ENCODE data around the gene ZDHHC12.

ZDHHC12 gene

DNA sequence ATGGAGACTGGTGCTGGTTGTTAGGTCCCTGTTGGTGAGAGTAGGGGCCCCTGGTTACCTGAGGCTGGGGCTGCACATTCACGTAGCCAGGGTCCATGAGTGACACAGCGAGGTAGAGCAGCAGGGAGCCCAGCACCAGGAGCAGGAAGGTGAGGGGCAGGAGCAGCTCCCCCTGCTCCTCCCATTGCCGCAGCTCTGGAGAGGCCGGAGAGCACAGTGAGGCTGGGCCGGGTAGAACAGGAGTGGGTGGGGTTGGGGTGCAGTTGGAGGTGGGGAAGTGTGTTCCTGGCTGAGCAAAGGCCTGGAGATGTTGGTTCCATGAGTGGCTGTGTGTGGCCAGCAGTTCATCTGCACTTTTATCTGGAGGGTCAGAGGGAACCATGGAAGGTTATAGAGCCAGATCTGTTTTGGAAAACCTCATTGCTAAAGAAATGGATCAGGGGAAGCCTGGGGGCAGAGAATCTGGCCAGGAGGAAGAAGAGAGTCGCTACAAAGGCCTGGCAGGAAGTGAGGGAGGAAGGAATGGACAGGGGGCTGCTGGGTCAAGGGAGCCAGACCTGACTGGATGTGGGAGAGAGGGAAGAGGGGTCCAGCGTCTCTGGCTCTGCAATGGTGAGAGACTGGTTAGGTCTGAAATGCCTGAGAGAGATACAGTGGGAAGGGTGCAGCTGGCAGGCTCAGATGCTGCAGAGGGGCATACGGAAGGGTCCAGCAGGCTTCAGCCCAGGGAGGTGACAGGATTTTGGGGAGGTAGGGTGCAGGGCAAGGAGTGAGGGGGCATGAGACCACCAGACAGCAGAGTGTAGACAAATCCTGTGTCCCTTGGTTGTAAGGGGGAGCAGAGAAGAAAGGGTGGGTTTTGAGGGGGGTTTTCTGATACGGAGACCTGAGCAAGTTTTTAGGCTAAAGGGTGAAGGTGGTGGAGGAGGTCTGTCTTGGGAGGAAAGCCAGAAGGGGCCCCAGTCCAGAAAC is 1.3 kb downstream of the ZDHHC12 start:
- TF ChIP-seq CTCF (IDR thresholded peaks at IDR 0.05; ENCODE audit: poor library complexity, severe bottlenecking), result no peak
- no peaks in the 10 kb centered on the region for H3K4me1 ChIP-seq (ENCODE audit: insufficient read depth, poor library complexity, severe bottlenecking)
- peak overlapping the region; percentile 56 for H3K4me3 ChIP-seq (ENCODE audit: severe bottlenecking)
- H3K9me3 ChIP-seq (ENCODE audit: severe bottlenecking), result no peaks in the 10 kb centered on the region
- no peaks in the 10 kb centered on the region for H3K27me3 ChIP-seq (ENCODE audit: insufficient read depth, poor library complexity, severe bottlenecking)
- DNase-seq (ENCODE audit: low spot score) (no peak), ATAC-seq (ENCODE audit: low read depth) (no peak)
- H3K36me3 ChIP-seq (ENCODE audit: low read depth), result no peaks in the 10 kb centered on the region
- peak overlapping the region; percentile 51 for H3K27ac ChIP-seq (ENCODE audit: poor library complexity, severe bottlenecking)

GRCh38 chr9:128721487-128722010 is 2.4 kb downstream of the ZDHHC12 start:
- ATAC-seq (ENCODE audit: low read depth), result no peak
- H3K27me3 ChIP-seq (ENCODE audit: insufficient read depth, poor library complexity, severe bottlenecking), result no peaks in the 10 kb centered on the region

GRCh38 chr9:128720841-128721486 is 3.0 kb downstream of the ZDHHC12 start:
- DNase-seq (ENCODE audit: low spot score) (no peak), ATAC-seq (ENCODE audit: low read depth) (no peak)
- Histone ChIP-seq H3K4me3 (ENCODE audit: severe bottlenecking) (no peak overlapping the region), H3K27ac (ENCODE audit: poor library complexity, severe bottlenecking) (no peak overlapping the region), H3K36me3 (ENCODE audit: low read depth) (no peaks in the 10 kb centered on the region; the same call in 1 of the 2 replicates), H3K9me3 (ENCODE audit: severe bottlenecking) (no peaks in the 10 kb centered on the region), H3K4me1 (ENCODE audit: insufficient read depth, poor library complexity, severe bottlenecking) (no peaks in the 10 kb centered on the region), H3K27me3 (ENCODE audit: insufficient read depth, poor library complexity, severe bottlenecking) (no peaks in the 10 kb centered on the region)
- TF ChIP-seq CTCF (IDR thresholded peaks at IDR 0.05; ENCODE audit: poor library complexity, severe bottlenecking), result no peak

More at GRCh38 chr9:128721487-128722010, 2.4 kb downstream of the ZDHHC12 start:
- Histone ChIP-seq H3K4me1 (ENCODE audit: insufficient read depth, poor library complexity, severe bottlenecking) (no peaks in the 10 kb centered on the region), H3K36me3 (ENCODE audit: low read depth) (no peaks in the 10 kb centered on the region; the same call in 1 of the 2 replicates), H3K27ac (ENCODE audit: poor library complexity, severe bottlenecking) (no peak overlapping the region), H3K4me3 (ENCODE audit: severe bottlenecking) (no peak overlapping the region), H3K9me3 (ENCODE audit: severe bottlenecking) (no peaks in the 10 kb centered on the region)
- DNase-seq (ENCODE audit: low spot score), result no peak
- no peak for TF ChIP-seq CTCF (IDR thresholded peaks at IDR 0.05; ENCODE audit: poor library complexity, severe bottlenecking)

DNA sequence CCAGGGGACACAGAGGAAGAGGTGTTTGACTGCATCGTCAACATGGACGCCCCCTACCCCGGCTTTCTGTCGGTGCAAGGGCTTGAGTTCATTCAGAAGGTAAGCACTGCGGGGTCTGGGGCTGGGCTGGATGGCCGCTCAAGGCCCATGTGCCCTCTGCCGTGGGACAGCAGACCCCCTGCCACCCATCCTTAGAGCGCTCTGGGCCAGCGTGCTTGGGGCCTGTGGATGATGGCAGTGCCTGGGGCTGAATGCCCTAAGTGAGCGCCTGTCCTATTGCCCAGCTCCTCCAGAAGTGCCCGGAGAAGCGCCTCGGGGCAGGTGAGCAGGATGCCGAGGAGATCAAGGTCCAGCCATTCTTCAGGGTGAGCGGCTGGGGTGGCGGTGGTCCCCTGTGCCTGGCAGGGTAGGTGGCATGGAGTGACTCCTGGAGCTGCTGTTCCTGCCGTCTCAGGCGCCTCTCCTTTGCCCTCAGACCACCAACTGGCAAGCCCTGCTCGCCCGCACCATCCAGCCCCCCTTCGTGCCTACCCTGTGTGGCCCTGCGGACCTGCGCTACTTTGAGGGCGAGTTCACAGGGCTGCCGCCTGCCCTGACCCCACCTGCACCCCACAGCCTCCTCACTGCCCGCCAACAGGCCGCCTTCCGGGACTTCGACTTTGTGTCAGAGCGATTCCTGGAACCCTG is 3.9 kb downstream of the ZDHHC12 start:
- DNase-seq (ENCODE audit: low spot score) (no peak), ATAC-seq (ENCODE audit: low read depth) (no peak)
- Histone ChIP-seq H3K9me3 (ENCODE audit: severe bottlenecking) (no peaks in the 10 kb centered on the region), H3K36me3 (ENCODE audit: low read depth) (no peaks in the 10 kb centered on the region; the same call in 1 of the 2 replicates), H3K27ac (ENCODE audit: poor library complexity, severe bottlenecking) (no peak overlapping the region), H3K4me3 (ENCODE audit: severe bottlenecking) (no peak overlapping the region), H3K27me3 (ENCODE audit: insufficient read depth, poor library complexity, severe bottlenecking) (no peaks in the 10 kb centered on the region), H3K4me1 (ENCODE audit: insufficient read depth, poor library complexity, severe bottlenecking) (no peaks in the 10 kb centered on the region)
- TF ChIP-seq CTCF (IDR thresholded peaks at IDR 0.05; ENCODE audit: poor library complexity, severe bottlenecking), result no peak

Data from RWPE2 (cell line).